KOPT-K1 (cell line): ENCODE data around the gene TRIM3.

Experiments
- H3K27ac ChIP-seq: fragments of 200-600 bp; sonication (generic); 2 replicates; pipeline ENCODE4 v1.5.1; 2016; ENCODE audit warnings: antibody characterized with exemption, mild to moderate bottlenecking, low read depth, low read length; ENCODE audit not compliant: poor library complexity, severe bottlenecking
- H3K36me3 ChIP-seq: fragments of 200-600 bp; sonication (generic); 2 replicates; pipeline ENCODE4 v1.5.1; 2017; ENCODE audit warnings: antibody characterized with exemption, mild to moderate bottlenecking, low read length, moderate library complexity; ENCODE audit not compliant: insufficient read depth
- H3K9me3 ChIP-seq: fragments of 200-600 bp; sonication (generic); 2 replicates; pipeline ENCODE4 v1.5.1; 2017; ENCODE audit warnings: antibody characterized with exemption, low read length, mild to moderate bottlenecking; ENCODE audit not compliant: insufficient read depth, poor library complexity, severe bottlenecking

TRIM3 gene

GRCh38 chr11:6431861-6432260, 41.9 kb downstream of the TRIM3 start:
- Histone ChIP-seq H3K36me3 (no peaks in the 10 kb centered on the region), H3K9me3 (no peaks in the 10 kb centered on the region), H3K27ac (no peak overlapping the region)

GRCh38 chr11:6427516-6427915, 46.2 kb downstream of the TRIM3 start:
- no peaks in the 10 kb centered on the region for H3K9me3 ChIP-seq
- no peaks in the 10 kb centered on the region for H3K36me3 ChIP-seq
- H3K27ac ChIP-seq = no peak overlapping the region

GRCh38 chr11:6420677-6421076, 53.1 kb downstream of the TRIM3 start:
- Histone ChIP-seq H3K27ac (no peak overlapping the region), H3K9me3 (no peaks in the 10 kb centered on the region), H3K36me3 (no peaks in the 10 kb centered on the region)

- Histone ChIP-seq H3K27ac (no peak within 1 kb of the TSS), H3K36me3 (no peaks in the 10 kb centered on the region), H3K9me3 (no peaks in the 10 kb centered on the region)
Measured at GRCh38 chr11:6419009-6419631, 54.6 kb downstream of the TRIM3 start, which contains the start of gene APBB1. TSS of gene APBB1 (minus strand) at chr11:6419094. CDS start at chr11:6411347, 7,747 bp downstream.

GRCh38 chr11:6418557-6419008, 55.2 kb downstream of the TRIM3 start:
- Histone ChIP-seq H3K27ac (no peak overlapping the region), H3K9me3 (no peaks in the 10 kb centered on the region), H3K36me3 (no peaks in the 10 kb centered on the region)

- no peaks in the 10 kb centered on the region for H3K9me3 ChIP-seq
Measured at GRCh38 chr11:6417907-6418556, 55.7 kb downstream of the TRIM3 start.

GRCh38 chr11:6415797-6416196, 57.9 kb downstream of the TRIM3 start:
- no peaks in the 10 kb centered on the region for H3K36me3 ChIP-seq
- no peaks in the 10 kb centered on the region for H3K9me3 ChIP-seq
- H3K27ac ChIP-seq = no peak overlapping the region

More at GRCh38 chr11:6417907-6418556, 55.7 kb downstream of the TRIM3 start:
- H3K36me3 ChIP-seq = no peaks in the 10 kb centered on the region
- no peak overlapping the region for H3K27ac ChIP-seq

GRCh38 chr11:6414874-6415328, 58.8 kb downstream of the TRIM3 start:
- H3K27ac ChIP-seq = no peak overlapping the region
- H3K9me3 ChIP-seq = no peaks in the 10 kb centered on the region
- H3K36me3 ChIP-seq = no peaks in the 10 kb centered on the region

GRCh38 chr11:6413791-6414201, 59.9 kb downstream of the TRIM3 start:
- Histone ChIP-seq H3K36me3 (no peaks in the 10 kb centered on the region), H3K27ac (no peak overlapping the region), H3K9me3 (no peaks in the 10 kb centered on the region)

GRCh38 chr11:6411594-6412031, 62.1 kb downstream of the TRIM3 start:
- H3K36me3 ChIP-seq = no peaks in the 10 kb centered on the region
- no peak overlapping the region for H3K27ac ChIP-seq
- no peaks in the 10 kb centered on the region for H3K9me3 ChIP-seq

- Histone ChIP-seq H3K36me3 (no peaks in the 10 kb centered on the region), H3K9me3 (no peaks in the 10 kb centered on the region), H3K27ac (no peak overlapping the region)
Measured at GRCh38 chr11:6410695-6411430, 62.9 kb downstream of the TRIM3 start.

- no peaks in the 10 kb centered on the region for H3K9me3 ChIP-seq
- H3K36me3 ChIP-seq = no peaks in the 10 kb centered on the region
- H3K27ac ChIP-seq = no peak overlapping the region
Measured at GRCh38 chr11:6406370-6406769, 67.4 kb downstream of the TRIM3 start.

GRCh38 chr11:6405846-6406245, 67.9 kb downstream of the TRIM3 start:
- H3K36me3 ChIP-seq = no peaks in the 10 kb centered on the region
- no peaks in the 10 kb centered on the region for H3K9me3 ChIP-seq
- no peak overlapping the region for H3K27ac ChIP-seq

- no peak overlapping the region for H3K27ac ChIP-seq
Measured at GRCh38 chr11:6405052-6405667, 68.6 kb downstream of the TRIM3 start.

More at GRCh38 chr11:6405052-6405667, 68.6 kb downstream of the TRIM3 start:
- Histone ChIP-seq H3K9me3 (no peaks in the 10 kb centered on the region), H3K36me3 (no peaks in the 10 kb centered on the region)
